NOMO-1 (cell line): ENCODE data around the gene SPNS2.

Source experiments
- DNase-seq, 2 experiments: peaks; one replicate each; lab custom pipeline; 2025; ENCODE audit not compliant: unreplicated experiment in 2 of 2; lab: John Stamatoyannopoulos, UW

The SPNS2 gene

DNA sequence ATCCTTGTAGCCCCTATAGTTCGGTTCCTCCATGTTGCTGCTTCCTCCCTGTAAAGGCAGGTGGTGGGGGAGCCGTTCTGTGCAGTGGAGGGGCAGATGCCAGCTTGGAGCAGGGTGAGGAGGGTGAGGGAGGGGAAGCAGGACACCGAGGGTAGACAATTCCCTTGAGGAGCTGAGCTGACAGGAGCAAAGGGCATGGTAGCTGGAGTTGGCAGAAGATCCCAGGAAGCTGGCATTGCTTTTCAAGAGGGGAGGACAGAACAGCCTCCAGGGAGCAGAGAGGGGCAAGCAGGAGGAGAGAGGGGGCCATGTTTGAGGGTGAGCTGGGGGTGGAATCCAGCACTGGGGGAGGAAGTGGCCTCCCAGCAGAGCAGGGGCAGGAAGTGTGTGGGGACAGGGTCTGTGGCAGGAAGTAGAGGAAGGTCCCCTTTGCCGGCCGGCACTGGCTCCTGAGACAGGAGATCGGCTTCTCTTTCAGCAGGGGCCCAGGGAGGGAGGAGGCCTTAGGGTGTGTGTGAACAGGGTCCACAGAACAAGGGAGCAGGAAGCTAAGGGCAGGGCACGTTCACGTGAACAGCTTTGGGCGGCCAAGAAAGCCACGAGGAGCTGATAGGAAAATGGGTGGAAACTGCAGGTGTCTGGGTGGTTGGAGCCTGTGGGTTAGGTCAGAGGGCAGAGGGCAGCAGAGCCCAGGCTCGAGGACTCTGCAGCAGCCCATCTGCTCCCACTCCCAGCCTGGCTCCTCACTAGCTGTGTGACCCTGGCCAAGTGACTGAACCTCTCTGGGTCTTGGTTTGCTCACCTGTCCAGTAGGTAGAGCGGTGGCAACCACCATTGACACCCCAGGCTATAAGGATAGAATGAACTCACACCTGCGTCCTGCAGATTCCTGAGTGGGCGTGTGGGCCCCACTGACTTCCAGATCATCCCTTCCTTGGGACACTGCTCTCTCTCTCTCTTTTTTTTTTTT lies 17.5 kb upstream of the SPNS2 start:
- DNase-seq, result peak; percentile 49 to 71

- DNase-seq, result no peak
Observed at GRCh38 chr17:4482338-4483011, 16.2 kb upstream of the SPNS2 start.

DNA sequence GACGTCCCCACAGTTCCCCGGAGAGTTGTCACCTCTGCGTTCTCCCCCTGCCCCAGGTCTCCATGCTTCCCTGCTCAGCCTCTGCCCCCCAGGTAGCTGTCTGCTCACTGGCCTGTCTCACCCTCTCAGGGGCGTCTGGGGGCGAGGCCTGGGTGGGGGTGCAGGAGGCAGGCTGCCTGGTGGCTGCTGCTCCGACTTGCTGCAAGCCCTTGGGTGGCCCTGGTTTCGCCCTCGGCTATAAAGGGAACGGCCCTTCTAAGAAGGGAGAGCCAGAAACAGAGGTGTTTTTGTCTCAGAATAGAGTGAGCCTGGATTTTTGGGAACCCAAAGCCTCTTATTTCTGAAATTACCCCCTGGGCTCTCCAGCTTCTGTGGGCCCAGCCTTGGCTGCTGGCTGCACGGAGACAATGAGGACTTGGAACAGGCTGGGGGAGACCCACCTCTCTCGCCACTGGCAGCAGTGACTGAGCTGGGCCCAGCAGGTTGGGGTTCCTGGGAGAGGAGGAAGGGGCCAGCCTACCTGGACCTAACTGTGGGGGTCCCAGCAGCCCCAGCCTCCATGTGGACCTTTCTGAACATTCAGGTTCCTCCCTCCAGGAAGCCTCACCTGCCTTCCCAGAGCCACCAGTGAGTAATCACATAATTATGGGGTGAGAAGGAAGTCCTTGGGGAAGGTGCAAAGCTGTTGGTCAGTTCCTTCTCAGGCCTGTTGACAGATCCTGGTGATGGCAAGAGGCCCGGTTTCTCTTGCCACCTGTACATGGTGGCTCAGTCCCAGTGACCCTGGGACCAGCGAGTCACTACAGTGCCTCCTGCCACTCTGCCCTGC lies 15.5 kb upstream of the SPNS2 start:
- DNase-seq, result no peak

- DNase-seq, result no peak
Observed at GRCh38 chr17:4485676-4486646, 12.7 kb upstream of the SPNS2 start.

GRCh38 chr17:4487296-4487695 lies 11.4 kb upstream of the SPNS2 start:
- DNase-seq, result no peak

GRCh38 chr17:4487820-4488716 lies 10.6 kb upstream of the SPNS2 start:
- DNase-seq, result no peak

DNA sequence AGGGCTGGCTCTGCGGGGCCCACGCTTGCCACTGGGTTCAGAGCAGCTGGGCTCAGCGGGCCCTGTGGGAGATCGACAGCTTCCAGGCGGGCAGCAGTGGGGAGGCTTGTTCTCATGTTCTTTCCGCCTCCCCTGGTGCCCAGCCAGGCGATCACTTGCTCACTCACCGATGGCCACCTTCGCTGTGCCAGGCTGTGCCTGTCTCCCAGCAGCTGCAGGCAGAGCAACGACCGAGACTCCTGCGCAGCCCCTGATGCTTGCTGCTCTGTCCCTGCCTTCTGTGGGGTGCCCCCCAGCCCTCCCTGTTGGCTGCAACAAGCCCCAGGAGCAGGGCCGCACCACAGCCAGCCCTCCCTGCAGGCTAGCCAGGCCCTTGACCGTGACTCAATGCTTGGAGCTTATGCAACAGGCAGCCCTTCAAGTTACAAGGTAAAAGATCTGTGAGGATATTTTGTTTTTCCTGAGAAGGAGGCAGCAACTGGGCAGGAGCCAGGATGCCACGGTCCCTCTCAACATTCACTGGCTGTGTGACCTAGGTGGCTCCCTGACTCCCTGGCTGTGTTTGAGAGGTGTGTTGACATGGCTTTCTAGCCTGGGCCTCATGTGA lies 9.6 kb upstream of the SPNS2 start:
- no peak for DNase-seq

DNA sequence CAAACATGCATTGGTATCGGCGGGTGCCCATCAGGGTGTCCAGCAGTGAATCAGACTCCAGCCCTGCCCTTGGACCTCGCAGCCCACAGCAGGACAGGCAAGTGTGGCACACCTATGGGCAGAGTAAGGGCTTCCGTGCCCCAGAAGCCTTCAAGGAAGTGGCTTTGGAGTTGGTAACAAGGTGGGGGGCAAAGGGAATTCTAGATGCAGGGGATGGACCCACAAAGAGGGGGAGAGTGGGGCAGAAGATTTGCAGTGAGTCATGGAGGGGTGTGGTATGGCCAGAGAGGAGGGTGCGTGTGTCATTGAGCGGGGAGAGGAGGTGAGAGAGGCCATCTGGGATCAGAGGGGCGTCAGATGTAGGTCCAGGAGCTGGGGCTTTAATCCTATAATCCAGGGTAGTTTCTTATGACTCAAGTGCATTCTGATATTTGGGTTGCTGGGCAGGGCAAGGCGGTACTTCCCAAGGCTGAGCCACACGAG lies 8.5 kb upstream of the SPNS2 start:
- no peak for DNase-seq

DNA sequence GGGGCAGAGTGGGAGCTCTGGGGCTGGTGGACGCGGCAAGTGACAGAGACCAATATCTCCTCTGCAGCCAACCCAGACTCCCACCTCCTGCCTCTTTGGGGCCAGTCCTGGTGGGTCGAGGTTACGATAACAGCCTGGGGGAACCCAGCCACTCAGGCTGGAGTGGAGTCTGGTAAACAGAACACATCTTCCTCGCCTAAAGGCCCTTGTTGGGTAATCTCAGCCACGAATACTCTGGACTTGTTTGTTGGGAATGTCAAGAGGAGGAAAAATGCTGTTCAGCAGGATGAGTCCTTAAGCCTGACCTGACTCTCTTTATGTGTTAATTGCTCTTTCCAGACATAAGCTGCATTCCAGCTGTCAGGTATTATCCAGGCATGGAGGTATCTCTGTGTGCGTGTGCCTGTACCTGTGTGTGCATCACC lies 8.0 kb upstream of the SPNS2 start:
- DNase-seq, result no peak

DNA sequence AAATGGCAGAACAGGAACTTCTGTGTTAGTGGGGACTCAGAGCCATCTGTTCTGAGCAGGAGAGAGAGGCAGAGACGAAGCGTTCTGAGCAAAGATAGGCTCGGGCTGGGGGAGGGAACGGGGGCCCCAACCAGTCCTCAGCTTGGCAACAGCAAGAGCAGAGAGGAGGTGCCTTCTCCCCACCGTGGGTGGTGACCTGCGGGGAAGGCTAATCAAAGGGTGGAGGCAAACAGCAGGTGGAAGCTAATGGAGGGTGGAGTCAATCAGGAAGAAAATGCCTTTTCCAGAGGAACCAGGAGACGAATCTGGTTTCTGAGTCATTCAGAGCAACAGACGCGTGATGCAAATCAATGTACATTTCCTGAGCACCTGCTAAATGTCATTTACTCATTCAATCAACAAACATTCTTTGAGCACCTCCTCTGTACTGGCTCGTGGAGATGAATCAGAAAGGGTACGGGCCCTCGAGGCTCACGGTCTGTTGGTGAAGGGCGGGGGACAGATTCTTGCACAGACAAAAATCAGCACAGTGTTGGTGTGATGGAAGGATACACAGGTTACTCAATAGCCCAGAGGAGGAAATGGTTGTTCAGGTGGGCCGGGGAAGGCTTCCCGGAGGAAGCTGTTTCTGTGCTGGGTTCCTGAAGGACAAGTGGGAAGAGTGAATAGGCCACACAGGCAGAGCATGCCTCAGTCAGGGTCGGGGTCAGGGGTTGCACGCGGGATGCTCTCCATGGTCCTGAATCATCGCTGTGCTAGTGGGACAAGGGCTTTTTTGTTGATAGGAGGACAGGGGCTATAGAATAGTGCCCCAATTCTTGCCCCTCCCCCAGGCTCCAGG lies 5.7 kb upstream of the SPNS2 start:
- DNase-seq, result peak; percentile 6 to 7

DNA sequence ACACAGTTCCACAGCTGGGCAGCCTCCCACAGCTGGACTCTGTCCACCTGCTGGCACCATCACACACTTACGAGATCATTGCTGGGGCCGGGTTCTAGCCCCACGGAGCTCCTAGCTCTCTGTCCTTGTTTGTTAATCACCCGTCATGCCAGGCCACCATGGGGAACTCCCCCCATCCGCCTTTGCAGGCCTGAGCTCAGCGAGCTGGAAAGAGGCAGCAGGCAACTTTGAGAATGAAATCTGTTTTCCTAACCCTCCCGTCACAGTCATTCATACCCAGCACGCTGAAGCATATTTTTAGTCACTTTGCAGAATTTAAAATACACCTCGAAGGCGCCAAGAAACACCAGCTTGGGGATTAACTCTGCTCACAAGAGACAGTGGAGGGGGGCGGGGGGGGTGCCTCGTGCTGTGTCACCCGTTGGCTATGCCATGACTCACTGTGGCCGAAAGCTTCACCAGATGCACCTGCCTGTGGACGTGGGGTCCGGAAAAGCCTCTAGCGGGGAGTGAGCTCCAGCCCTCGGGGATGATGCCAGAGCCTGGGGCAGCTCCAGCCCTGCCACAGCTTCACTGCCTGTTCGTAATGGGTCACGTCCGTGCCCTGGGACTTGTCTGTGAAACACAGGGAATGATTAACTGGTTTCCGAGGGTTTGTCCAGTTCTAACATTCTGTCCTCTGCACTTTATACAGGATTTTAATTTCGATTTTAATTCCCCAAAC lies 1.4 kb upstream of the SPNS2 start:
- peak in 1 of 2 experiments; percentile 23 for DNase-seq

DNA sequence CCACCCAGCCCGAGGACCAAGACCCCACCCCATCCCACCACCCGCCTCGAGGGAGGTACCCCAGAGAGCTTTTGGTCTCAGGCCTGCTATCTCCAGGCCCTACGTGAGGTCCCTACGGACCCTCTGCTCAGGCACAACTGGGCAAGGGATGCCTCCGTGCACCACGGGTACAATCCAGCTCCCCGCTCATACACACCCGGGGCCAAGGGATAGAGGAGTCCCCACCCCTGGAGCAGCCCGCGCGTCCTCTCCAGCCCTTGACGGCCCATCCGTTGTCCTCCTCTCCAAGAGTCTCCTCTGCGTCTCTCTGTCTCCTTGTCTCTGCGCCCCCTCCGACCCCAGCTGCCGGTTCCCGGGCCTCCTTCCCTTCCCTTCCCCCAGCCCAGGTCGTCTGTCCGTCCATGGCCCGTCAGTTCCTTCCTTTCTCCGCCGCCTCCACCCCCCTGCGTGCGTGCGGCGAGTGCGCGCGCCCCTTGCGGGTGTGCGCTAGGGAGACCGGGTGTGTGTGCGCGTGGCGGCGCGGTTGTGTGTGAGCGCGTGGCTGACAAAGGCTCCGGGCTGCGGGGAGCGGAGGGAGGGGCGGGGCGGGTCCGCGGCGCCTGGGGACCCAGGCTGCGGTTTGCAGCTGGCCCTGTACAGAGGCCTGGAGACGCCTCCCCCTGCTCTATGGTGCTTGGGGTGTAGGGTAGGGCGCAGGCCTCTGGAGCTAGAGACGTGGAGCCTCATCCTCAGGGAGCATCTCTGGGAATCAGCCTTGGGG lies 930 bp downstream of the SPNS2 start:
- DNase-seq, result peak; percentile 30 to 44

- DNase-seq, result no peak
Observed at GRCh38 chr17:4500191-4500571, 1.5 kb downstream of the SPNS2 start.

- DNase-seq, result no peak
Observed at GRCh38 chr17:4501295-4501949, 2.7 kb downstream of the SPNS2 start.

- no peak for DNase-seq
Observed at GRCh38 chr17:4502466-4503154, 3.9 kb downstream of the SPNS2 start.
